22Rv1 (cell line): ENCODE data around the gene SCCPDH.

Experiments
- H3K27ac ChIP-seq: fragments of 450-650 bp; 2 replicates; pipeline ENCODE4 v1.5.1; 2017
- CTCF ChIP-seq: fragments of 450-650 bp; IDR thresholded peaks from 2 replicates; pipeline ENCODE4 v1.5.1; 2017; ENCODE audit warnings: mild to moderate bottlenecking
- ZFX ChIP-seq: fragments of 450-650 bp; IDR thresholded peaks from 2 replicates; pipeline ENCODE4 v1.6.1; 2017; ENCODE audit warnings: antibody characterized with exemption, borderline replicate concordance

Gene SCCPDH

DNA sequence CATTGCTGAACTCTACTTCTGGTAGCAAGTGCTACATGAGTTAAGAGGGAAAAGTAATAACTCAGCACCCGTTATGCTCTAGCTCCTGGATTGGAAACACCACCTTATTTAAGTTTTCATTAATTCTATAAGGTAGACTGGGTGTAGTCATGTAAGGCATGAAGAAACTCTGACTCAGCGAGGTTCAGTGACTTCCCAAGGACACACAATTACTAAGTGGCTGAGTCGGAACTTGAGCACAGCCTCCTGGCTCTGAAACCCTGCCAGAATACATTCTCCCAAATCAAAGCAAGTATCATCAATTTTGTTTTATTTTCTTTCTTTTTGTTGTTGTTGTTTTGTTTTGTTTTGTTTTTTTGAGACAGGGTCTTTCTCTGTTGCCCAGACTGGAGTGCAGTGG is 29.1 kb upstream of the SCCPDH start:
- TF ChIP-seq CTCF (no peak), ZFX (no peak)
- H3K27ac ChIP-seq: no peak overlapping the region

DNA sequence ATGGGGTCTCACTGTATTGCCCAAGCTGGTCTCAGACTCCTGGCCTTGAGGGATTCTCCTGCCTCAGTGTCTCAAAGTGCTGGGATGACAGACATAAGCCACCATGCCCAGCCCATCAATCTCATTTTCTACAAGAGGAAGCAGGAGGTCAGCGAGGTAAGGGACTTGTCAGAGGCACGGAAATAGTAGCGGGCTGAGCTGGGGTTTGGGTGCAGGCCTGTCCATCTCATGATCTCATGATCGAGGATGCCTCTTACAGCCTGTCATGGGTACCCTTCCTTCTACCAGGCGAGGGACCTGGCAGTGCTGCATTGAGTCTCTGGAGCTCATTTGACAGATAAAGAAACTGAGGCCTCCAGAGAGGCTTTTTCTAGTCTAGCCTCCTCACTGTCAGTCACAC is 28.5 kb upstream of the SCCPDH start:
- TF ChIP-seq CTCF (no peak), ZFX (no peak)
- H3K27ac ChIP-seq: no peak overlapping the region

DNA sequence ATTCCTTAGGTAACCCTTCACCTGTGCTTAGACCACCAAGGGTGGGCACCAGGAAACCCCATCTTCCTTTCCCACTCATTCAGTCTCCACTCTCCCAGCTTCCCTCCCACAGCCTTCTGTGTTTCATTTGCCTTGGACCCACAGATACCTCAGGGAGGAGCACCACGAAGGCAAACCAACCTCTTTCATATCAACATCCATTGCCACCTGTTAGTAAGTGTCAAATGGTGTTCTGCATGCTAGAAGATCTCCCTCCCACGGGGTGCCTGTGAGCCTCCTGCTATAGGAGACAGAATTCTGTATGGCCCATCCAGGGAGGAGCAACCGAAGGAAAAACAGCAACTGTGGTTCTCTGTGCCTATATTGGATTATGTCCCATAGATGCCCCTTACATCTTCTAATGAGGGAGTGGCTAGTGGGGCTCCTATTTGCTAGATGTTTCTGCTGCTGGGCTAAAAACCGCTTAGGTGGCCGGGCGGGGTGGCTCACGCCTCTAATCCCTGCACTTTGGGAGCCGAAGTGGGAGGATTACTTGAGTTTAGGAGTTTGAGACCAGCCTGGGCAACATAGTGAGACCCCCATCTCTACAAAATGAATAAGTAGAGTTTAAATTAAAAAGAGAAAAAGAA is 25.6 kb upstream of the SCCPDH start:
- TF ChIP-seq CTCF (no peak), ZFX (no peak)
- H3K27ac ChIP-seq: peak overlapping the region; percentile 54

DNA sequence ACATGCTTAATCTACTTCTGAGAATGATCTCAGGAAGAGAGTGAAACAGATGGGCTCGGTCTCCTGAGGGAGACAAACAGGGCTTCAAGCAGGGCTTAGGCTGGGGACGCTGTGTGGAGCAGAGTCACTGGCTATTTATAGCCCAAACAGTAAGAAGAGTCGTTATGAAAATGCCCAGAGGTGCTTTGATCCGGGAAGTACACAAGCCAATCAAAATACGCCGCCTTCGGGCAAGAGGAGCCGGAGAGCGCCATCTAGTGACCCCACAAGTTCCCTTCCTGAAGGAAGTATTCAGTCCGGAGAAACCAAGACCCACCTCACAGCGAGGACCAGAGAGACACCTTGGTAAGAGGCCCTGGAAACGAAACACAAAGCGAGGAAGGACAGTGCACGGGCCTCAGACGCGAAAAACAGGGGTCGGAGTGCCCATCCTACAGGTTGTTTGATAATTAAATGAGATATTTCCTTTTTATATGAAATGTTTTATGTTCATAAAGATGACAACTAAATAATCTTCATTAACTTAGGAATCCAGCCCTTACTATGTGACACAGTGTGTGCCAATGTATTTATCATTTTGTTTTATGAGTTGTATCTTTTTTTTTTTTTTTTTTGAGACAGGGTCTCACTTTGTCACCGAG is 25.0 kb upstream of the SCCPDH start:
- peak overlapping the region; percentile 54 for H3K27ac ChIP-seq

GRCh38 chr1:246703581-246703980 is 20.6 kb upstream of the SCCPDH start:
- H3K27ac ChIP-seq: no peak overlapping the region
- TF ChIP-seq ZFX: no peak
- TF ChIP-seq CTCF: no peak

More for the DNA sequence above, 25.0 kb upstream of the SCCPDH start:
- TF ChIP-seq CTCF: peak; percentile 98
- TF ChIP-seq ZFX: no peak

- TF ChIP-seq ZFX: no peak
- TF ChIP-seq CTCF: no peak
- H3K27ac ChIP-seq: no peak overlapping the region
Measured at GRCh38 chr1:246705368-246705767, 18.8 kb upstream of the SCCPDH start.

GRCh38 chr1:246708166-246708565 is 16.0 kb upstream of the SCCPDH start:
- no peak overlapping the region for H3K27ac ChIP-seq
- TF ChIP-seq ZFX: no peak
- no peak for TF ChIP-seq CTCF
